A549 (cell line): Measurements from ENCODE around the gene TSFM.

Experiments used
- CTCF ChIP-seq: fragments of >200 bp; sonication (Bioruptor Twin); formaldehyde crosslinking; IDR thresholded peaks from 3 replicates; pipeline ENCODE4 v1.5.1; 2016
- ELK1 ChIP-seq: fragments of 150-350 bp; IDR thresholded peaks from 2 replicates; pipeline ENCODE4 v1.6.1; 2014; ENCODE audit warnings: low read depth, mild to moderate bottlenecking, low read length
- MYC ChIP-seq: IDR thresholded peaks from 2 replicates; pipeline ENCODE4 v1.6.1; 2012; ENCODE audit warnings: mild to moderate bottlenecking, inconsistent platforms, low read length, improper control_type of control experiment, borderline replicate concordance
- POLR2A ChIP-seq: IDR thresholded peaks from 2 replicates; pipeline ENCODE4 v1.6.1; 2012; ENCODE audit warnings: mild to moderate bottlenecking, low read length
- RAD21 ChIP-seq, 2 experiments: fragments of >200 bp in 1 of 2; sonication (Bioruptor Twin) in 1 of 2; formaldehyde crosslinking in 1 of 2; IDR thresholded peaks in 1 of 2; conservative IDR thresholded peaks in 1 of 2; 2 replicates in 1 of 2; 3 replicates in 1 of 2; pipeline ENCODE4 v1.6.1; 2012 to 2018; ENCODE audit warnings: inconsistent platforms in 1 of 2
- RCOR1 ChIP-seq: fragments of 150-350 bp; IDR thresholded peaks from 2 replicates; pipeline ENCODE4 v1.6.1; 2014; ENCODE audit warnings: antibody characterized with exemption, low read length, low read depth
- ZFP36 ChIP-seq: fragments of 450-650 bp; IDR thresholded peaks from 2 replicates; pipeline ENCODE4 v1.6.1; 2014; ENCODE audit warnings: borderline replicate concordance; ENCODE audit not compliant: partially characterized antibody

GRCh38 chr12:57756406-57757341, 25.9 kb upstream of the TSFM start:
- TF ChIP-seq ELK1 (no peak), RCOR1 (no peak), ZFP36 (no peak), RAD21 (conservative IDR thresholded peaks at IDR 0.05 in 1 of 2, IDR thresholded peaks at IDR 0.05 in 1 of 2) (peak; percentile 31 to 38; a peak in 2 of 5 replicates), MYC (no peak), POLR2A (no peak), CTCF (peak; percentile 75)
